GM19099 (cell line): ENCODE measurements around the gene CHCHD1.

Experiments
- POLR2A ChIP-seq: IDR thresholded peaks from 3 replicates; pipeline ENCODE4 v1.6.1; 2011; ENCODE audit warnings: low read depth; ENCODE audit not compliant: insufficient read length; ENCODE audit errors: extremely low read depth

The CHCHD1 gene

GRCh38 chr10:73814896-73815718 lies 33.3 kb downstream of the CHCHD1 start:
- TF ChIP-seq POLR2A = no peak

- no peak for TF ChIP-seq POLR2A
Measured at GRCh38 chr10:73815719-73816030, 33.8 kb downstream of the CHCHD1 start.

- no peak for TF ChIP-seq POLR2A
Measured at GRCh38 chr10:73816917-73817729, 35.3 kb downstream of the CHCHD1 start.

GRCh38 chr10:73817826-73818225 lies 36.0 kb downstream of the CHCHD1 start:
- no peak for TF ChIP-seq POLR2A

GRCh38 chr10:73818402-73818801 lies 36.6 kb downstream of the CHCHD1 start:
- TF ChIP-seq POLR2A = no peak

GRCh38 chr10:73819081-73819480 lies 37.2 kb downstream of the CHCHD1 start:
- TF ChIP-seq POLR2A = no peak

GRCh38 chr10:73819513-73820093 lies 37.8 kb downstream of the CHCHD1 start:
- TF ChIP-seq POLR2A = no peak

GRCh38 chr10:73823391-73823790 lies 41.5 kb downstream of the CHCHD1 start:
- TF ChIP-seq POLR2A = no peak

GRCh38 chr10:73824146-73824725 lies 42.4 kb downstream of the CHCHD1 start:
- no peak for TF ChIP-seq POLR2A

- TF ChIP-seq POLR2A = no peak
Measured at GRCh38 chr10:73827346-73828089, 45.7 kb downstream of the CHCHD1 start.

GRCh38 chr10:73828161-73828560 lies 46.3 kb downstream of the CHCHD1 start:
- no peak for TF ChIP-seq POLR2A
